SK-N-SH (cell line): ENCODE measurements around the gene ARID1A. TPM values are rescaled to one million over a fixed set of nuclear protein-coding genes. Genes with fewer than 3 reads are reported as not detected.

ENCODE experiments used
- CTCF ChIA-PET: fragments of 300-600, 350-600 bp; formaldehyde crosslinking; extraction: SDS; loops from one replicate; lab custom pipeline; 2021; lab: Yijun Ruan, JAX
- POLR2A ChIA-PET: fragments of 350-600 bp; sonication (Branson Sonifier 250); formaldehyde crosslinking; extraction: SDS; loops from one replicate; lab custom pipeline; 2020; ENCODE audit warnings: antibody characterized with exemption, inconsistent platforms; lab: Yijun Ruan, JAX
- DNase-seq: peaks from one replicate; pipeline ENCODE4 v3.0.0; 2012
- H2AFZ ChIP-seq: fragments of 200-600 bp; sonication (generic); 2 replicates; pipeline ENCODE4 v1.8.1; 2016; ENCODE audit warnings: antibody characterized with exemption, mild to moderate bottlenecking, low read depth
- H3F3A ChIP-seq: fragments of 200-600 bp; sonication (generic); replicated peaks from 2 replicates; pipeline ENCODE3; 2016; ENCODE audit warnings: antibody characterized with exemption, mild to moderate bottlenecking; ENCODE audit not compliant: insufficient read depth
- H3K27ac ChIP-seq, 2 experiments: fragments of 200-500 bp in 1 of 2; fragments of 200-600 bp in 1 of 2; sonication (Bioruptor generic) in 1 of 2; sonication (generic), shearing (Covaris generic) in 1 of 2; 2 replicates each; pipeline versions ENCODE4 v1.5.1 to v1.6.1; 2014 to 2016; ENCODE audit warnings: low read depth in 2 of 2, inconsistent platforms in 1 of 2, low read length in 1 of 2, mild to moderate bottlenecking in 1 of 2, mixed read lengths in 1 of 2
- H3K27me3 ChIP-seq: fragments of 200-600 bp; sonication (generic), shearing (Covaris generic); 2 replicates; pipeline ENCODE4 v1.6.1; 2016; ENCODE audit warnings: mixed run types; ENCODE audit not compliant: insufficient read depth
- H3K36me3 ChIP-seq, 2 experiments: fragments of 200-500 bp in 1 of 2; fragments of 200-600 bp in 1 of 2; sonication (Bioruptor generic) in 1 of 2; sonication (generic) in 1 of 2; replicated peaks in 1 of 2; 2 replicates each; pipeline versions ENCODE3 to v1.5.1; 2014 to 2016; ENCODE audit warnings: low read length in 1 of 2, mild to moderate bottlenecking in 1 of 2; ENCODE audit not compliant: insufficient read depth in 2 of 2, control insufficient read depth in 1 of 2
- H3K4me1 ChIP-seq, 2 experiments: fragments of 200-500 bp in 1 of 2; fragments of 200-600 bp in 1 of 2; sonication (Bioruptor generic) in 1 of 2; sonication (generic), shearing (Covaris generic) in 1 of 2; 2 replicates each; pipeline versions ENCODE4 v1.5.1 to v1.6.1; 2014 to 2016; ENCODE audit warnings: low read depth in 1 of 2, low read length in 1 of 2, mixed run types in 1 of 2; ENCODE audit not compliant: insufficient read depth in 2 of 2, control insufficient read depth in 1 of 2
- H3K4me2 ChIP-seq: fragments of 200-600 bp; sonication (generic), shearing (Covaris generic); 2 replicates; pipeline ENCODE4 v1.6.1; 2017; ENCODE audit warnings: mixed run types
- H3K4me3 ChIP-seq, 2 experiments: fragments of 200-500 bp in 1 of 2; fragments of 200-600 bp in 1 of 2; sonication (Bioruptor generic) in 1 of 2; sonication (generic), shearing (Covaris generic) in 1 of 2; 2 replicates each; pipeline versions ENCODE4 v1.5.1 to v1.8.1; 2014 to 2016; ENCODE audit warnings: low read depth in 2 of 2, inconsistent platforms in 1 of 2, low read length in 1 of 2, mild to moderate bottlenecking in 1 of 2, mixed read lengths in 1 of 2, moderate library complexity in 1 of 2
- H3K79me2 ChIP-seq: fragments of 200-600 bp; sonication (generic); 2 replicates; pipeline ENCODE4 v1.8.1; 2017; ENCODE audit warnings: mild to moderate bottlenecking; ENCODE audit not compliant: insufficient read depth
- H3K9ac ChIP-seq: fragments of 200-600 bp; sonication (generic); 2 replicates; pipeline ENCODE4 v1.6.1; 2017; ENCODE audit warnings: mixed run types
- H3K9me2 ChIP-seq: fragments of 200-600 bp; sonication (generic); 2 replicates; pipeline ENCODE4 v1.6.1; 2017; ENCODE audit warnings: mixed run types
- H3K9me3 ChIP-seq: fragments of 200-600 bp; sonication (generic); 2 replicates; pipeline ENCODE4 v1.6.1; 2017; ENCODE audit warnings: mixed run types, mild to moderate bottlenecking, moderate library complexity
- H4K20me1 ChIP-seq: fragments of 200-600 bp; sonication (generic); 2 replicates; pipeline ENCODE4 v1.6.1; 2017; ENCODE audit warnings: mild to moderate bottlenecking, mixed run types; ENCODE audit not compliant: insufficient read depth
- ELF1 ChIP-seq: IDR thresholded peaks from 2 replicates; pipeline ENCODE4 v1.4.0; 2012
- FOXJ3 ChIP-seq: sonication (generic); formaldehyde crosslinking; IDR thresholded peaks from 2 replicates; pipeline ENCODE4 v1.5.1; 2020; ENCODE audit warnings: mild to moderate bottlenecking, missing genetic modification reagents
- FOXM1 ChIP-seq: IDR thresholded peaks from 2 replicates; pipeline ENCODE4 v1.4.0; 2012; ENCODE audit warnings: low read depth, mild to moderate bottlenecking
- IRF3 ChIP-seq: fragments of 150-350 bp; IDR thresholded peaks from 2 replicates; pipeline ENCODE4 v1.6.1; 2016; ENCODE audit warnings: mild to moderate bottlenecking, low read depth, low read length
- JUND ChIP-seq: IDR thresholded peaks from 2 replicates; pipeline ENCODE4 v1.4.0; 2012
- MEF2A ChIP-seq: IDR thresholded peaks from 2 replicates; pipeline ENCODE4 v1.4.0; 2012; ENCODE audit warnings: low read depth, borderline replicate concordance
- MXI1 ChIP-seq: IDR thresholded peaks from 2 replicates; pipeline ENCODE4 v1.6.1; 2012; ENCODE audit warnings: mild to moderate bottlenecking, low read depth, low read length, improper control_type of control experiment
- PBX3 ChIP-seq: IDR thresholded peaks from 2 replicates; pipeline ENCODE4; 2012
- RCOR1 ChIP-seq: fragments of 150-350 bp; IDR thresholded peaks from 2 replicates; pipeline ENCODE4 v1.6.1; 2017; ENCODE audit warnings: antibody characterized with exemption, low read length
- RXRA ChIP-seq: IDR thresholded peaks from 2 replicates; pipeline ENCODE4 v1.4.0; 2012; ENCODE audit warnings: low read depth, mild to moderate bottlenecking, borderline replicate concordance
- SMC3 ChIP-seq: IDR thresholded peaks from 2 replicates; pipeline ENCODE4 v1.6.1; 2012; ENCODE audit warnings: low read depth, low read length, improper control_type of control experiment
- TEAD4 ChIP-seq: IDR thresholded peaks from 2 replicates; pipeline ENCODE4 v1.4.0; 2012; ENCODE audit warnings: mild to moderate bottlenecking, borderline replicate concordance; ENCODE audit not compliant: insufficient read depth
- YY1 ChIP-seq: IDR thresholded peaks from 2 replicates; pipeline ENCODE4 v1.4.0; 2012; ENCODE audit warnings: low read depth, mild to moderate bottlenecking
- WGBS: methylation state at CpG from one replicate; pipeline ENCODE4 v1.1.6; 2017; ENCODE audit warnings: low lambda C conversion rate; 5-methylcytosine and 5-hydroxymethylcytosine counted together
- polyA plus RNA-seq, 3 experiments: library from polyadenylated mRNA; depleted of rRNA; stranded (reverse); fragments of >200 nt; gene quantifications; 2 replicates each; pipeline ENCODE4 v1.2.3, GENCODE V29; 2012
- TF ChIP-seq, protein P1 (sequence below): IDR thresholded peaks from 2 replicates; pipeline ENCODE4 v1.6.1; 2012; ENCODE audit warnings: mild to moderate bottlenecking, low read depth, low read length, moderate library complexity

ARID1A gene
- polyA plus RNA-seq, 1 of the 3 experiments (the other 2 are of a cell fraction) = 26.5 TPM

GRCh38 chr1:26729633-26730032, 33.8 kb downstream of the ARID1A start (continued):
- TF ChIP-seq RXRA (no peak), PBX3 (no peak)

GRCh38 chr1:26730695-26731094, 34.9 kb downstream of the ARID1A start:
- WGBS = 86% methylated on average over 2 of the region's 2 CpGs
- no peaks in the 10 kb centered on the region for H3K9me3 ChIP-seq
- peaks cover 83% of the 10 kb centered on the region for H4K20me1 ChIP-seq
- no peak overlapping the region for H3K9ac ChIP-seq
- no peaks in the 10 kb centered on the region for H3K27me3 ChIP-seq
- no peak overlapping the region for H3K4me3 ChIP-seq
- DNase-seq = no peak
- no peak for TF ChIP-seq TEAD4
- no peak; the same call in 1 of the 2 replicates for TF ChIP-seq SMC3
- no peak for TF ChIP-seq ELF1
- TF ChIP-seq, protein P1, sequence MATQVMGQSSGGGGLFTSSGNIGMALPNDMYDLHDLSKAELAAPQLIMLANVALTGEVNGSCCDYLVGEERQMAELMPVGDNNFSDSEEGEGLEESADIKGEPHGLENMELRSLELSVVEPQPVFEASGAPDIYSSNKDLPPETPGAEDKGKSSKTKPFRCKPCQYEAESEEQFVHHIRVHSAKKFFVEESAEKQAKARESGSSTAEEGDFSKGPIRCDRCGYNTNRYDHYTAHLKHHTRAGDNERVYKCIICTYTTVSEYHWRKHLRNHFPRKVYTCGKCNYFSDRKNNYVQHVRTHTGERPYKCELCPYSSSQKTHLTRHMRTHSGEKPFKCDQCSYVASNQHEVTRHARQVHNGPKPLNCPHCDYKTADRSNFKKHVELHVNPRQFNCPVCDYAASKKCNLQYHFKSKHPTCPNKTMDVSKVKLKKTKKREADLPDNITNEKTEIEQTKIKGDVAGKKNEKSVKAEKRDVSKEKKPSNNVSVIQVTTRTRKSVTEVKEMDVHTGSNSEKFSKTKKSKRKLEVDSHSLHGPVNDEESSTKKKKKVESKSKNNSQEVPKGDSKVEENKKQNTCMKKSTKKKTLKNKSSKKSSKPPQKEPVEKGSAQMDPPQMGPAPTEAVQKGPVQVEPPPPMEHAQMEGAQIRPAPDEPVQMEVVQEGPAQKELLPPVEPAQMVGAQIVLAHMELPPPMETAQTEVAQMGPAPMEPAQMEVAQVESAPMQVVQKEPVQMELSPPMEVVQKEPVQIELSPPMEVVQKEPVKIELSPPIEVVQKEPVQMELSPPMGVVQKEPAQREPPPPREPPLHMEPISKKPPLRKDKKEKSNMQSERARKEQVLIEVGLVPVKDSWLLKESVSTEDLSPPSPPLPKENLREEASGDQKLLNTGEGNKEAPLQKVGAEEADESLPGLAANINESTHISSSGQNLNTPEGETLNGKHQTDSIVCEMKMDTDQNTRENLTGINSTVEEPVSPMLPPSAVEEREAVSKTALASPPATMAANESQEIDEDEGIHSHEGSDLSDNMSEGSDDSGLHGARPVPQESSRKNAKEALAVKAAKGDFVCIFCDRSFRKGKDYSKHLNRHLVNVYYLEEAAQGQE = no peak
- no peak for TF ChIP-seq YY1
- TF ChIP-seq RCOR1 = no peak
- no peak for TF ChIP-seq IRF3
- TF ChIP-seq FOXJ3 = no peak
- TF ChIP-seq FOXM1 = no peak
- no peak for TF ChIP-seq MXI1
- no peak for TF ChIP-seq PBX3
- no peak for TF ChIP-seq JUND
- TF ChIP-seq MEF2A = no peak
- TF ChIP-seq, all 33 proteins: peak for 0
- peaks cover 8% of the 10 kb centered on the region for H3F3A ChIP-seq
- no peak overlapping the region for H3K4me2 ChIP-seq
- peaks cover 55 to 57% of the 10 kb centered on the region in 2 experiments for H3K36me3 ChIP-seq
- peaks cover 11 to 14% of the 10 kb centered on the region in 2 experiments; a peak in 3 of 4 replicates for H3K4me1 ChIP-seq
- H3K79me2 ChIP-seq = peaks cover 100% of the 10 kb centered on the region
- POLR2A ChIA-PET = no interaction called here
- no peaks in the 10 kb centered on the region for H3K9me2 ChIP-seq
- no peak overlapping the region for H2AFZ ChIP-seq
- CTCF ChIA-PET = interaction anchor here (1.1 to 2.7 kb wide), 2 partner anchors 26 to 129 kb away, joined by 3 to 9 read pairs; no protein-coding TSS in a partner anchor
- no peak overlapping the region for H3K27ac ChIP-seq
